ENCODE results near the gene WDR83.
A peak's percentile ranks its signal among the peaks of the same experiment; 100 is the strongest.
"Not testable (repeated sequence)": the region's sequence is repeated elsewhere in the genome, so short reads cannot be mapped to it uniquely, and the experiment has no call there.

The WDR83 gene

GRCh38 chr19:12666265-12667048, at the start of gene WDR83, which contains the start of gene MAN2B1:
Gene WDR83, plus strand, starts transcription at chr19:12666807. Its CDS starts 2,984 bp downstream, at chr19:12669791.
Gene MAN2B1, minus strand, starts transcription at chr19:12666742. Its CDS starts 41 bp downstream, at chr19:12666701.
- DNase-seq = peak; percentile 13

DNA sequence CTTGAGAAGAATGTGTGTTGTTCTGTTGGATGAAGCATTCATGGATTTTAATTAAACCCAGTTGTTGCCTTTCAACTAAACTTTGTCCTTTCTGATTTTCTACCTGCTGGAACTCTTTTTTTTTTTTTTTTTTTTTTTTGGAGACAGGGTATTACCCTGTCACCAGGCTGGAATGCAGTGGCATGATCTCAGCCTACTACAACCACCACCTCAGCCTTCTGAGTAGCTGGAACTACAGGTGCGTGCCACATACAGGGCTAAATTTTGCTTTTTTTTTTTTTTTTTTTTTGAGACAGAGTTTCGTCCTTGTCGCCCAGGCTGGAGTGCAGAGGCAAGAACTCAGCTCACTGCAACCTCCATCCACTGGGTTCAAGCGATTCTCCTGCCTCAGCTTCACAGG, 49.0 kb upstream of the WDR83 start:
- no peak for DNase-seq

DNA sequence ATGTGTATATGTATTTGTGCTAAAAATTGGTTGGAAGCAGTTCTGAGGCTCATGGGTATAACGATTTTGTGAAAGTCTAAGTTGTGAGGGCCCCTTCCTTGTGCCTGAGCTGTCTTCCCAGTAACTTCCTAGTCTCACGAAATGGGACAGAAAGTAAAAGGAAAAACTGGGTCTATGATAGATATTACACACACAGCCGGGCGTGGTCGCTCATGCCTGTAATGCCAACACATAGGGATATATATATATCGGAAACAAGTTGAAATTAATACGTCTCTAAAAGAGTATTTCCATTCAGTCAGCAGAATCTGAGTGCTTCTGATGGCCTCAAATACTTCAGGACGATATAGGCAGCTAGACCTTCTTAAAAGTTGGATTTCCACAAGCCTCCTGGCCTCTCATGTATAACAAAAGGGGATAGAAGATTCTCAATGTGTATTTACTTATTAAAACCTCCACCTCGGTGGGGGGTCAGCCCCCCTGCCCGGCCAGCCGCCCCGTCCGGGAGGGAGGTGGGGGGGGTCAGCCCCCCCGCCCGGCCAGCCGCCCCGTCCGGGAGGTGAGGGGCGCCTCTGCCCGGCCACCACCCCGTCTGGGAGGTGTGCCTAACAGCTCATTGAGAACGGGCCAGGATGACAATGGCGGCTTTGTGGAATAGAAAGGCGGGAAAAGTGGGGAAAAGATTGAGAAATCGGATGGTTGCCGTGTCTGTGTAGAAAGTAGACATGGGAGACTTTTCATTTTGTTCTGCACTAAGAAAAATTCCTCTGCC, 45.2 kb upstream of the WDR83 start:
- not testable (repeated sequence) for DNase-seq

GRCh38 chr19:12623361-12624031, 43.1 kb upstream of the WDR83 start:
- DNase-seq = no peak

DNA sequence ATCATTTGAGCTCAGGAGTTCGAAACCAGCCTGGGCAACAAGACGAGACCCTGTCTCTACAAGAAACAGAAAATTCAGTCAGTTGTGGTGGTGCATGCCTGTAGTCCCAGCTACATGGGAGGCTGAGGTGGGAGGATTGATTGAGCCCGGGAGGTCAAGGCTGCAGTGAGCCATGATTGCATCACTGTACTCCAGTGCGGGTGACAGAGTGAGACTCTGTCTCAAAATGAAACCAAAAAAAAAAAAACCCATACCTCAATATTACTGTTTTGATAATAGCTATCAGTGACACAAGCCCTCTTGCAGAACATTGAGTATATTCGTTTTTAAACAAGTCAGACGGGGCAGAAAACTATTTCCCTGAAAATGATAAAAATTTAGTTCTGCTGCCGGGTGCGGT, 39.6 kb upstream of the WDR83 start:
- DNase-seq = no peak

DNA sequence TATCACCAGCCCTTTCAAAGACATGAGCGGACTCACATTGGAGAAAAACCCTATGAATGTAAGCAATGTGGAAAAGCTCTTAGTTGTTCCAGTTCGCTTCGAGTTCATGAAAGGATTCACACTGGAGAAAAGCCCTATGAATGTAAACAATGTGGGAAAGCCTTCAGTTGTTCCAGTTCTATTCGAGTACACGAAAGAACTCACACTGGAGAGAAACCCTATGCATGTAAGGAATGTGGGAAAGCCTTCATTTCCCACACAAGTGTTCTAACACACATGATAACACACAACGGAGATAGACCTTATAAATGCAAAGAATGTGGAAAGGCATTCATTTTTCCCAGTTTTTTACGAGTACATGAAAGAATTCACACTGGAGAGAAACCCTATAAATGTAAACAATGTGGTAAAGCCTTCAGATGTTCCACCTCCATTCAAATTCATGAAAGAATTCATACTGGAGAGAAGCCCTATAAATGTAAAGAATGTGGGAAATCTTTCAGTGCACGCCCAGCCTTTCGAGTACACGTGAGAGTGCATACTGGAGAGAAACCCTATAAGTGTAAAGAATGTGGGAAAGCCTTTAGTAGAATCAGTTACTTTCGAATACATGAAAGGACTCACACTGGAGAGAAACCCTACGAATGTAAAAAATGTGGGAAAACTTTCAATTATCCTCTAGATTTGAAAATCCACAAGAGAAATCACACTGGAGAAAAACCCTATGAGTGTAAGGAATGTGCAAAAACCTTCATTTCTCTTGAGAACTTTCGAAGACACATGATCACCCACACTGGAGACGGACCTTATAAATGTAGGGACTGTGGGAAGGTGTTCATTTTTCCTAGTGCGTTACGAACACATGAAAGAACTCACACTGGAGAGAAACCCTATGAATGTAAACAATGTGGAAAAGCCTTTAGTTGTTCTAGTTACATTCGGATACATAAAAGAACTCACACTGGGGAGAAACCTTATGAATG, 38.3 kb upstream of the WDR83 start:
- no peak for DNase-seq

- DNase-seq = no peak
Measured at GRCh38 chr19:12629215-12629614, 37.4 kb upstream of the WDR83 start.

DNA sequence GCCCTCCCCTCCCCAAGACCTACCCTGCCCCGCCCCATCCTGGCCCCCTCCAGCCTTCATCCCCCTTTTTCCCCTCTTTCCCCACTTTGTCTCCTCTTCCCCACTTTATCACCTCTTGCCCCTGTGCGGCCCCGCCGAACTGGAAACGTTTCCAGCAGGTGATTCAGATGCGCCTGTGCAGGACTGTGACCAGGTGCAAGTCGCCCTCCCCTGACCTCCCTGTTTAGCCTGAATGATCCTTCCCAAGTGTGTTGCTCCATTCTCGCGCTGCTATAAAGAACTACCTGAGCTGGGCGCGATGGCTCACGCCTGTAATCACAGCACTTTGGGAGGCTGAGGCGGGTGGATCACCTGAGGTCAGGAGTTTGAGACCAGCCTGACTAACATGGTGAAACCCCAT, 30.0 kb upstream of the WDR83 start:
- DNase-seq = no peak

GRCh38 chr19:12638611-12639182, 27.9 kb upstream of the WDR83 start:
- no peak for DNase-seq

DNA sequence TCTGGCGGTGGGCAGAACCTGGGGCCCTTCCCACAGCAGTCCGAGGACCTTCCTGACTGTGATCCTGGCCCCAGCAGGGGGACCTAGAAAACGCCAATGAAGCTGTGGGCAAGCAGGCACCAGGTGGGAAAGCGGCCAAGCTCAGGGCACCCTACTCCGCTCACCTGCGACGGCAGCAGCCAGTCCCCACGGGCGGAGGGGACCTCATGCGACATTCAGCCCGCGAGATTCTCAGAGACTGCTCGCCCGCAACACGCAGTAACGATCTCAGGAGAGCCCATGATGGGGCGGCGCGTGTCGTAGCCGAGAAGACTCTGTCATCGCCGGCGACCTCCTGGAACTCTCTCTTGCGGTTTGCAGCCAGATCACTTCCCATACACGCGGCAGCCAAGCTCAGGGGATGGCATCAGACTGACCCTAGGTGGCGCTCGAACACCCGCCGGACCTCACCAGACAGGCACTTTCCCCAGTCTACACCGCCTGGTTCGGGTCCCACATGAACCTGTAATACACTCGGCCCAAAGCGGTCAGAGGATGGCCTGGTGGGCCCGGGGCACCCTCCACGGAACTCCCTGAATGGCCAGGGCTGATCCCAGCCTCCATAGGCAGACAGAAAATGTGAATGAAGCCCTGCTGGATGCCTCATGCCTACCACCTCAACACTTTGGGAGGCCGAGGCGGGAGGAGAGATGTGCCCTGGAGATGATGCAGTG, 26.6 kb upstream of the WDR83 start:
- DNase-seq = peak; percentile 42

GRCh38 chr19:12641456-12641855, 25.2 kb upstream of the WDR83 start:
- DNase-seq = no peak

GRCh38 chr19:12642506-12642905, 24.1 kb upstream of the WDR83 start:
- no peak for DNase-seq

GRCh38 chr19:12643716-12644115, 22.9 kb upstream of the WDR83 start:
- DNase-seq = not testable (repeated sequence)

DNA sequence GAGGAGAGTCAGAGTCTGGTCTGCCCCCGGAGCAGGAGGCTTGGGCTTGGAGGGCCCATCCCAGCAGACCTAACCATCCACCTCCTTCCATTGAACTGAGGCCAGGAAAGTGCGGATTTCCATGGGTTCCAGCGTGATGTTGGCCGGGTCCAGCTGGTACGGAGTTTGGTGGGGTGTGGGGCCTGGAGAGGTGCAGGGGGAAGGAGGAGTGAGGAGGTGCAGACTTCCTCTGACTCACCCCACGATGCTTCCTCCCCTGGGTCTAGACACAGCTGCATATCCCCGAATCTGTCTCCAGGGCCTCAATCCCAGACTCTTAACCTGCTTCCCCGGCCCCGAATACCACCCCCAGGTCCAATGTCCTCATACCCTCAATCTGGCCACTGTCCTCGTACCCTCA, 20.1 kb upstream of the WDR83 start:
- no peak for DNase-seq

GRCh38 chr19:12647047-12647446, 19.6 kb upstream of the WDR83 start:
- no peak for DNase-seq

- no peak for DNase-seq
Measured at GRCh38 chr19:12647490-12648071, 19.0 kb upstream of the WDR83 start.

GRCh38 chr19:12648088-12648487, 18.5 kb upstream of the WDR83 start:
- no peak for DNase-seq

- DNase-seq = no peak
Measured at GRCh38 chr19:12649941-12650340, 16.7 kb upstream of the WDR83 start.

DNA sequence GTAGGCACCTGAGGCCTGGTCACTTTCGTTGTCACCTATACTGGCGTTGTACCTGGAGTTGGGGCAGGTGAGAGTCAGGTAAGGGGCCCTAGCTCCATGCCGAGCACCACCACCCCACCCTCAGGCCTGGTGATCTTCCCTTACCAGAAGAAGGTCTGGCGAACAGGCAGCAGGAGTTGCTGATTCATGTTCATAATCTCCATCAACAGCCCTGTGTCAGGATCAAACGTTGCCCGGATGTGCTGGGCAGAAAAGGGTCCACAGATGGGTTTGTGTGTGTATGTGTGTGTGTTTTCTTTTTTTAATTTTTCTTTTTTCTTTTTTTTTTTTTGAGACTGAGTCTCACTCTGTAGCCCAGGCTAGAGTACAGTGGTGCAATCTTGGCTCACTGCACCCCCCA, 14.4 kb upstream of the WDR83 start:
- DNase-seq = no peak

DNA sequence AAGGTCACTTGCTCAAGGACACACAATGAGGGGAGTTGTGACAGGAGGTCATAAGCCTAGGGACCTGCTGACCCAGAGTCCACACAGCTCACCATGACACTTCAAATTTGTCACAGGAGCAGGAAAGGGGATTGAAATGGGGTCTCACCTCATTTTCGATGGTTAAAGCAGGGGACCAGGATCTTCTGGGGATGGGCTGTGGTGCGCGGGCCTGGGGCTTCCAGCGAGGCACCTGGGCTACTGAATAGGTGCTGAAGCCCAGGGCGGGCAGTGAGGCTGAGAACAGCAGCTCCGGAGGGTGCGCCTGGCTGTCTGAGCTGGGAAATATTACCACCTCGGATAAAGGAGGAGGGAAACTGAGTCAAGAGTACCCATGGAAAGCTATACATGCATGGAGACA, 11.1 kb upstream of the WDR83 start:
- DNase-seq = no peak

Measured in NCI-H2081 treated with DMSO at 0.1 percent for 48 hours (cell line).